CD4-positive, alpha-beta T cell (primary cell): ENCODE measurements around the gene SEMA5A. TPM values are rescaled to one million over a fixed set of nuclear protein-coding genes. Genes with fewer than 3 reads are reported as not detected.

Experiments used
- ATAC-seq: fragments of 200-7000 bp; cut with Tn5 transposase; one replicate; pipeline ENCODE4 v1.10.0; 2022; ENCODE audit warnings: mild to moderate bottlenecking; ENCODE audit not compliant: poor library complexity
- CTCF ChIA-PET: fragments of 350-600 bp; sonication (Branson Sonifier 250); formaldehyde crosslinking; loops from one replicate; lab custom pipeline; 2021; ENCODE audit warnings: antibody characterized with exemption, inconsistent platforms; lab: Charles Lee
- POLR2A ChIA-PET: fragments of 350-600 bp; sonication (Branson Sonifier 250); formaldehyde crosslinking; loops from one replicate; lab custom pipeline; 2021; ENCODE audit warnings: antibody characterized with exemption, inconsistent platforms; lab: Charles Lee
- DNase-seq, 14 experiments: peaks; one replicate each; pipeline ENCODE4 v3.0.0-alpha.2; 2013 to 2020; ENCODE audit warnings: mixed read lengths in 2 of 14
- H3K27ac ChIP-seq, 2 donors: one replicate each; pipeline versions ENCODE4 v1.5.1 to v1.7.0; 2013; ENCODE audit warnings: low read length in 2 of 2, low read depth in 1 of 2, mild to moderate bottlenecking in 1 of 2
- H3K27me3 ChIP-seq, 2 experiments: 1 replicate in 1 of 2; 2 replicates in 1 of 2; pipeline versions ENCODE4 v1.6.1 to v1.7.0; 2013; ENCODE audit warnings: low read length in 2 of 2, control low read depth in 1 of 2, mild to moderate bottlenecking in 1 of 2, moderate library complexity in 1 of 2; ENCODE audit not compliant: insufficient read depth in 2 of 2, control insufficient read depth in 1 of 2
- H3K36me3 ChIP-seq: one replicate; pipeline ENCODE4 v1.6.1; 2013; ENCODE audit warnings: low read length, control low read depth; ENCODE audit not compliant: insufficient read depth
- H3K4me1 ChIP-seq: one replicate; pipeline ENCODE4 v1.6.1; 2013; ENCODE audit warnings: low read length, control low read depth; ENCODE audit not compliant: insufficient read depth
- H3K4me3 ChIP-seq: one replicate; pipeline ENCODE4 v1.5.1; 2013; ENCODE audit warnings: mild to moderate bottlenecking, low read length, moderate library complexity
- H3K9me3 ChIP-seq, 2 experiments: 1 replicate in 1 of 2; 2 replicates in 1 of 2; pipeline versions ENCODE4 v1.6.1 to v1.7.0; 2013; ENCODE audit warnings: low read length in 2 of 2, mild to moderate bottlenecking in 2 of 2, control low read depth in 1 of 2, moderate library complexity in 1 of 2; ENCODE audit not compliant: control insufficient read depth in 1 of 2, insufficient read depth in 1 of 2
- H3K27ac Mint-ChIP-seq: one replicate; pipeline ENCODE4 v1.8.0; 2020; ENCODE audit warnings: mixed read lengths
- H3K27me3 Mint-ChIP-seq: one replicate; pipeline ENCODE4 v1.8.0; 2021; ENCODE audit warnings: mixed read lengths
- H3K36me3 Mint-ChIP-seq: one replicate; pipeline ENCODE4 v1.8.0; 2021; ENCODE audit warnings: low read depth, mixed read lengths
- H3K4me1 Mint-ChIP-seq: one replicate; pipeline ENCODE4 v1.8.0; 2021; ENCODE audit warnings: low read depth, mixed read lengths
- H3K4me3 Mint-ChIP-seq: one replicate; pipeline ENCODE4 v1.8.0; 2020; ENCODE audit warnings: mild to moderate bottlenecking, mixed read lengths
- H3K9me3 Mint-ChIP-seq: one replicate; pipeline ENCODE4 v1.8.0; 2020; ENCODE audit warnings: mixed read lengths
- CTCF ChIP-seq: fragments of 200-600 bp; IDR thresholded peaks from one replicate; pipeline ENCODE4 v1.8.0; 2022; ENCODE audit warnings: antibody characterized with exemption, mild to moderate bottlenecking
- intact Hi-C, 2 experiments: fragments of 100-400 bp; cut with DNase I in 1 of 2; cut with micrococcal nuclease in 1 of 2; formaldehyde crosslinking; loops; one replicate each; pipeline versions ENCODE4 v1.15.1 to v1.9.0; 2023 to 2025; cut with DNase I, micrococcal nuclease
- total RNA-seq, 174 experiments: library from RNA in 2 of 174; stranded (reverse) in 2 of 174; gene quantifications; one replicate each; pipeline ENCODE4 v1.2.3 and lab custom pipeline; 2021 to 2026

The SEMA5A gene
- total RNA-seq, 2 experiments from 2014 or later = 2.0 to 2.9 TPM

- no peak overlapping the region for H3K4me3 Mint-ChIP-seq
- H3K36me3 ChIP-seq = no peaks in the 10 kb centered on the region
- ChIA-PET CTCF (no interaction called here), POLR2A (no interaction called here)
- H3K9me3 Mint-ChIP-seq = peaks cover 2% of the 10 kb centered on the region
- intact Hi-C loops = no loop called here
- no peaks in the 10 kb centered on the region for H3K4me1 ChIP-seq
- H3K4me1 Mint-ChIP-seq = no peaks in the 10 kb centered on the region
- H3K27me3 ChIP-seq = no peaks in the 10 kb centered on the region
- DNase-seq = no peak
- H3K9me3 ChIP-seq = peaks cover 0 to 3% of the 10 kb centered on the region in 2 experiments
- no peak overlapping the region for H3K4me3 ChIP-seq
- no peak for TF ChIP-seq CTCF
- H3K36me3 Mint-ChIP-seq = no peaks in the 10 kb centered on the region
- ATAC-seq = no peak
- no peaks in the 10 kb centered on the region for H3K27me3 Mint-ChIP-seq
- no peak overlapping the region for H3K27ac ChIP-seq
- H3K27ac Mint-ChIP-seq = no peak overlapping the region
Measured at GRCh38 chr5:9284272-9284671, 261.6 kb downstream of the SEMA5A start.

GRCh38 chr5:9283473-9283872, 262.4 kb downstream of the SEMA5A start:
- Mint-ChIP-seq H3K27me3 (no peaks in the 10 kb centered on the region), H3K9me3 (peaks cover 2% of the 10 kb centered on the region), H3K4me3 (no peak overlapping the region), H3K36me3 (no peaks in the 10 kb centered on the region), H3K27ac (no peak overlapping the region), H3K4me1 (no peaks in the 10 kb centered on the region)
- TF ChIP-seq CTCF = no peak
- DNase-seq (no peak), ATAC-seq (no peak)
- H3K9me3 ChIP-seq = peaks cover 0 to 10% of the 10 kb centered on the region in 2 experiments
- POLR2A ChIA-PET = no interaction called here
- H3K4me1 ChIP-seq = no peaks in the 10 kb centered on the region
- no peaks in the 10 kb centered on the region for H3K36me3 ChIP-seq
- intact Hi-C loops = no loop called here
- H3K4me3 ChIP-seq = no peak overlapping the region
- H3K27ac ChIP-seq = no peak overlapping the region
- H3K27me3 ChIP-seq = no peaks in the 10 kb centered on the region
- CTCF ChIA-PET = no interaction called here

GRCh38 chr5:9283021-9283420, 262.9 kb downstream of the SEMA5A start:
- peaks cover 2% of the 10 kb centered on the region for H3K9me3 Mint-ChIP-seq
- Histone ChIP-seq H3K27ac (no peak overlapping the region), H3K9me3 (peaks cover 0 to 9% of the 10 kb centered on the region in 2 experiments), H3K4me1 (no peaks in the 10 kb centered on the region), H3K4me3 (no peak overlapping the region), H3K36me3 (no peaks in the 10 kb centered on the region), H3K27me3 (no peaks in the 10 kb centered on the region)
- no peak overlapping the region for H3K27ac Mint-ChIP-seq
- H3K36me3 Mint-ChIP-seq = no peaks in the 10 kb centered on the region
- TF ChIP-seq CTCF = no peak
- H3K27me3 Mint-ChIP-seq = no peaks in the 10 kb centered on the region
- H3K4me3 Mint-ChIP-seq = no peak overlapping the region
- DNase-seq (no peak), ATAC-seq (no peak)
- no peaks in the 10 kb centered on the region for H3K4me1 Mint-ChIP-seq
- intact Hi-C loops = no loop called here
- ChIA-PET POLR2A (no interaction called here), CTCF (no interaction called here)
